GM23248 (cell line): ENCODE data around the gene ARHGEF11. TPM values are rescaled to one million over a fixed set of nuclear protein-coding genes. Genes with fewer than 3 reads are reported as not detected.

Experiments
- DNase-seq: peaks from one replicate; pipeline ENCODE4 v3.0.0-alpha.2; 2015
- H2AFZ ChIP-seq: fragments of 200-600 bp; sonication (generic); 2 replicates; pipeline ENCODE4 v1.6.1; 2016; ENCODE audit warnings: antibody characterized with exemption
- H3F3A ChIP-seq: fragments of 200-600 bp; sonication (generic); 2 replicates; pipeline ENCODE4 v1.6.1; 2016; ENCODE audit warnings: mild to moderate bottlenecking, antibody characterized with exemption, mixed run types; ENCODE audit not compliant: insufficient read depth
- H3K27ac ChIP-seq: fragments of 200-600 bp; sonication (generic); 2 replicates; pipeline ENCODE4 v1.5.1; 2016; ENCODE audit warnings: mild to moderate bottlenecking
- H3K27me3 ChIP-seq: fragments of 200-600 bp; sonication (generic); replicated peaks from 2 replicates; pipeline ENCODE4 v1.6.1; 2016; ENCODE audit warnings: mild to moderate bottlenecking; ENCODE audit not compliant: insufficient read depth
- H3K36me3 ChIP-seq: fragments of 200-600 bp; sonication (generic); 2 replicates; pipeline ENCODE4 v1.6.1; 2016; ENCODE audit warnings: low read depth, mild to moderate bottlenecking
- H3K4me1 ChIP-seq: fragments of 200-600 bp; sonication (generic); 2 replicates; pipeline ENCODE4 v1.6.1; 2016; ENCODE audit warnings: mild to moderate bottlenecking; ENCODE audit not compliant: insufficient read depth
- H3K4me2 ChIP-seq: fragments of 200-600 bp; sonication (generic); one replicate; pipeline ENCODE4 v1.6.1; 2016; ENCODE audit warnings: mild to moderate bottlenecking; ENCODE audit not compliant: unreplicated experiment
- H3K4me3 ChIP-seq: fragments of 200-600 bp; sonication (generic); 2 replicates; pipeline ENCODE4 v1.5.1; 2016; ENCODE audit warnings: mild to moderate bottlenecking
- H3K79me2 ChIP-seq: fragments of 200-600 bp; sonication (generic); 2 replicates; pipeline ENCODE4 v1.6.1; 2016; ENCODE audit warnings: mild to moderate bottlenecking; ENCODE audit not compliant: insufficient read depth
- H3K9ac ChIP-seq: fragments of 200-600 bp; sonication (generic); 2 replicates; pipeline ENCODE4 v1.6.1; 2016; ENCODE audit warnings: mild to moderate bottlenecking
- H3K9me2 ChIP-seq: fragments of 200-600 bp; sonication (generic); 2 replicates; pipeline ENCODE4 v1.6.1; 2016; ENCODE audit warnings: mixed run types, mild to moderate bottlenecking, moderate library complexity; ENCODE audit not compliant: insufficient read depth
- H3K9me3 ChIP-seq: fragments of 200-600 bp; sonication (generic); one replicate; pipeline ENCODE4 v1.6.1; 2017; ENCODE audit warnings: low read depth
- H4K20me1 ChIP-seq: fragments of 200-600 bp; sonication (generic); 2 replicates; pipeline ENCODE4 v1.6.0; 2016; ENCODE audit not compliant: insufficient read depth
- EZH2 ChIP-seq: fragments of 200-600 bp; sonication (generic); IDR thresholded peaks from 2 replicates; pipeline ENCODE4 v1.6.1; 2018; ENCODE audit warnings: antibody characterized with exemption, mild to moderate bottlenecking; ENCODE audit not compliant: insufficient read depth, poor library complexity, severe bottlenecking
- EZH2phosphoT487 ChIP-seq: fragments of 200-600 bp; sonication (generic); IDR thresholded peaks from 2 replicates; pipeline ENCODE4 v1.6.1; 2018; ENCODE audit warnings: antibody characterized with exemption, moderate library complexity, mild to moderate bottlenecking, low read depth; ENCODE audit not compliant: insufficient read depth
- WGBS, 2 experiments: methylation state at CpG; one replicate each; pipeline ENCODE4 v1.1.6; 2015 to 2017; ENCODE audit warnings: low lambda C conversion rate in 2 of 2, low coverage in 1 of 2; ENCODE audit errors: missing lambda C conversion rate in 2 of 2; 5-methylcytosine and 5-hydroxymethylcytosine counted together
- in situ Hi-C: fragments of 300-500 bp; cut with MboI; formaldehyde crosslinking; loops from 2 replicates; pipeline ENCODE4 v1.15.0; 2020
- polyA plus RNA-seq: library from polyadenylated mRNA; unstranded; fragments of >200 nt; fragmentation: Nextera tagmentation; extraction: Ambion mirVana; gene quantifications from 2 replicates; pipeline ENCODE4 v1.2.1, GENCODE V29; 2016
- total RNA-seq: library from RNA; depleted of rRNA; stranded (reverse); fragments of >200 nt; shearing (Covaris generic); gene quantifications from 2 replicates; pipeline ENCODE4 v1.2.3, GENCODE V29; 2014

ARHGEF11 gene
- total and polyA plus RNA-seq, 2 experiments from 2014 or later: 13.3 to 23.0 TPM

- H3K9me2 ChIP-seq: no peaks in the 10 kb centered on the region
- H3K27me3 ChIP-seq: peaks cover 39% of the 10 kb centered on the region
- no peak overlapping the region for H3K4me2 ChIP-seq
- no peak overlapping the region for H2AFZ ChIP-seq
- H3K79me2 ChIP-seq: no peaks in the 10 kb centered on the region
- WGBS, 2 experiments: 91 to 97% methylated on average over 5 of the region's 5 CpGs
- no peak for DNase-seq
- no peak overlapping the region for H3K9ac ChIP-seq
- H3K27ac ChIP-seq: no peak overlapping the region
- no peaks in the 10 kb centered on the region for H3K36me3 ChIP-seq
- H3K4me3 ChIP-seq: no peak overlapping the region
- in situ Hi-C loops: no loop called here
- no peaks in the 10 kb centered on the region for H3K4me1 ChIP-seq
- no peaks in the 10 kb centered on the region for H3K9me3 ChIP-seq
- TF ChIP-seq EZH2phosphoT487 (no peak), EZH2 (no peak)
- no peaks in the 10 kb centered on the region for H4K20me1 ChIP-seq
- peaks cover 16% of the 10 kb centered on the region for H3F3A ChIP-seq
Observed at GRCh38 chr1:156925154-156926010, 120.2 kb downstream of the ARHGEF11 start.

GRCh38 chr1:156924478-156925153, 120.9 kb downstream of the ARHGEF11 start:
- TF ChIP-seq EZH2 (no peak), EZH2phosphoT487 (0 out of 2 replicates have a peak, but pooled peaks have one; percentile 6)
- H3K9me2 ChIP-seq: no peaks in the 10 kb centered on the region
- 48 to 53% methylated on average over 19 to 22 of the region's 22 CpGs for whole genome bisulfite sequencing, 2 experiments

DNA sequence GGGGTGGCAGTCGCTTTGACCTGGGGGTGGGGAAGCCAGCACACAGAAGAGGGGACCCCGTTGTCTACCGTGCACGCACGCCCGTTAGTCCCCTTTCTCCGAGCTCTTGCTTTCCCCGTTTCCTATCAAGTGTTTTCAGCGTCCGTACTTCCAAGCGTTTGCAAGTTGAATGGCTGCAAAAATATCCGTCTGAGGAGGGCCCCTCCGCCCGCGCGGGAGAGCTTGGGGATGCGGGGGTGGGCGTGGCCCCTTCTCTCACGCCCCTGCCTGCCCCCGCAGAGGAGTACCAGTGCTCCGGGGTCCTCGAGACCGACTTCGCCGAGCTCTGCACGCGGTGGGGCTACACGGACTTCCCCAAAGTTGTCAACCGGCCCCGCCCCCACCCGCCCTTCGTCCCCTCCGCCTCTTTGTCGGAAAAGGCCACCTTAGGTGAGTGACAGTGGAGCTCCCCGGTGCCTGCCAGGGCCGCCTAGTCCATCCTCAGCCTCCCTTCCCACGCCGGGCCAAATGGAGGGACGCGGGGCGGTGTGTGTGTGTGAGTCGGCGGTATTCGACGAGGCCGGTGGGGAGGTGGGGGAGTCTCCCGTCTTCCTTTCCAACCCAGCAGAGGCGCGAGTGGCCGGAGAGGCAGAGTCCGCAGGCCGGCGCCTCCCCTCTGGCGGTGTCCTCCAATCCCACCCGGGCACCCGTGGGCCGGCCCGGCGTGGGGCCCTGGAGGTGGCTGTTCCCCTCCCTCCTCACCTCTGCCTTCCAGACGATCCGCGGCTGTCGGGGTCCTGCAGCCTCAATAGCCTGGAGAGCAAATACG, 121.7 kb downstream of the ARHGEF11 start:
- Histone ChIP-seq H4K20me1 (no peaks in the 10 kb centered on the region), H2AFZ (no peak overlapping the region), H3K27me3 (peaks cover 39% of the 10 kb centered on the region), H3K9me2 (no peaks in the 10 kb centered on the region), H3K9ac (no peak overlapping the region), H3K79me2 (no peaks in the 10 kb centered on the region), H3F3A (peaks cover 25% of the 10 kb centered on the region), H3K4me1 (no peaks in the 10 kb centered on the region), H3K4me3 (peak overlapping the region; percentile 22; the same call in 1 of the 2 replicates), H3K36me3 (no peaks in the 10 kb centered on the region), H3K27ac (no peak overlapping the region), H3K4me2 (no peak overlapping the region), H3K9me3 (no peaks in the 10 kb centered on the region)
- WGBS, 2 experiments: 3 to 6% methylated on average over 53 to 62 of the region's 64 CpGs
- in situ Hi-C loops: no loop called here
- TF ChIP-seq EZH2 (peak; percentile 94), EZH2phosphoT487 (0 out of 2 replicates have a peak, but pooled peaks have one; percentile 23)
- peak; percentile 33 for DNase-seq

More at GRCh38 chr1:156924478-156925153, 120.9 kb downstream of the ARHGEF11 start:
- Histone ChIP-seq H3K4me1 (no peaks in the 10 kb centered on the region), H3K79me2 (no peaks in the 10 kb centered on the region), H3K9ac (no peak overlapping the region), H3K9me3 (no peaks in the 10 kb centered on the region), H3F3A (peaks cover 18% of the 10 kb centered on the region), H3K4me3 (no peak overlapping the region), H3K27ac (no peak overlapping the region), H4K20me1 (no peaks in the 10 kb centered on the region), H3K27me3 (peaks cover 39% of the 10 kb centered on the region), H3K36me3 (no peaks in the 10 kb centered on the region), H2AFZ (no peak overlapping the region), H3K4me2 (no peak overlapping the region)
- no peak for DNase-seq
- in situ Hi-C loops: no loop called here

DNA sequence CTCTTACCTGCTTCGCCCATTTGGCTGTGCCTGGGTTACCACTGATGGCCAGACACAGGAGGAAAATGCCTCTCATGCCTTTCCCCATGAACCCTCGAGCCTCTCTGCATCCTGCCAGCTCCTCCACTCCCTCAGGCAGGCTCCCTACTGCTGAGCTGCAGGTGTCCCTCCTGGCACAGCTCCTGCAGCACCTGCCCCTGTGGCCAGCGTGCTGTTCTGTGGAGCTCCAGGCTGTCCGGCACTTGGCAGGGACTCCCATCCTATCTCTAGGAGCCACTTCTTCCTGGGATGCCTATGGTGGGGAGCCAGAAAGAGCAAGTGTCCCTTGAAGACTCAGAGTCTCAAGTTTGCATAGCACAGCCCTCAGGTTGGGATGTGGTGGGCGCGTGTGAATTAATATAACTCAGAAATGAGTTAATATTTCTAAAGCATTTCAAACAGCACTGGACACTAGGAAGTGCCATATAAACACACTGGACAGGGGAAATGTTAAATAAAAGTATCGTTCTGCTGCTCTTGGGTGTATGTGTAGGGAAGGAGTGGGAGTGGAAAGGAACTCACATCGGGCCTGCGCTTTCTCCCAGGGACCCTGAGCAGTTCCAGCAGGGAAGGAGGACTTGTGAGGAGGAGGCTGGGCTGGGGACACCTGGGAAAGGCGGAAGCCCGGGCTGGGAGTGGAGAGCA, 122.4 kb downstream of the ARHGEF11 start:
- in situ Hi-C loops: no loop called here
- Histone ChIP-seq H3K4me2 (no peak overlapping the region), H3K4me1 (no peaks in the 10 kb centered on the region), H3K79me2 (no peaks in the 10 kb centered on the region), H4K20me1 (no peaks in the 10 kb centered on the region), H3K9me2 (no peaks in the 10 kb centered on the region), H3K9me3 (no peaks in the 10 kb centered on the region), H3K27me3 (peaks cover 39% of the 10 kb centered on the region), H3K27ac (no peak overlapping the region), H2AFZ (no peak overlapping the region), H3K4me3 (peak overlapping the region; percentile 22; the same call in 1 of the 2 replicates), H3K9ac (no peak overlapping the region), H3F3A (peaks cover 26% of the 10 kb centered on the region), H3K36me3 (no peaks in the 10 kb centered on the region)
- 12 to 19% methylated on average over 11 of the region's 11 CpGs for WGBS, 2 experiments
- no peak for DNase-seq
- TF ChIP-seq EZH2phosphoT487 (0 out of 2 replicates have a peak, but pooled peaks have one; percentile 3), EZH2 (no peak)
